NCI-H748 (cell line): ENCODE data around the gene MYL7.
"Not testable (repeated sequence)": the region's sequence is repeated elsewhere in the genome, so short reads cannot be mapped to it uniquely, and the experiment has no call there.

ENCODE experiments used
- DNase-seq: peaks from one replicate; lab custom pipeline; 2025; ENCODE audit not compliant: unreplicated experiment; lab: John Stamatoyannopoulos, UW

The MYL7 gene

DNA sequence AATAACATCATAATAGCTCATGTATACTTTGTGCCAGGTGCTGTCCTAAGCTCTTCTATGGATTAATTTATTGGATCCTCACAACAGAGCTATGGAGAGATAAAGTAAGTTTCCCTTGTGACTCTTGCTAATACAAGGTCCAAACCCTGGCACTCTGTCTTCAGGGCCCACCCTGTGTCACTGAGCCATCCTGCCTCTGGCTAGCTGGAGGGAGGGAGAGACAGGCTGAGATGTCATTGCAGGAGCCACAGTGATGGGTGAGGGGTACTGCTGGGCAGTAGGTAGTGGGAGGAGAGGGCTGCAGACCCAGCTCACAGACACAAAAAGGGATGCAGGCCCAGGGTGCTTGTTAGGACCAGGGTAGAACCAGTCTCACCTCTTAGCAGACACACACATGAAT lies 31.2 kb upstream of the MYL7 start:
- DNase-seq: no peak

DNA sequence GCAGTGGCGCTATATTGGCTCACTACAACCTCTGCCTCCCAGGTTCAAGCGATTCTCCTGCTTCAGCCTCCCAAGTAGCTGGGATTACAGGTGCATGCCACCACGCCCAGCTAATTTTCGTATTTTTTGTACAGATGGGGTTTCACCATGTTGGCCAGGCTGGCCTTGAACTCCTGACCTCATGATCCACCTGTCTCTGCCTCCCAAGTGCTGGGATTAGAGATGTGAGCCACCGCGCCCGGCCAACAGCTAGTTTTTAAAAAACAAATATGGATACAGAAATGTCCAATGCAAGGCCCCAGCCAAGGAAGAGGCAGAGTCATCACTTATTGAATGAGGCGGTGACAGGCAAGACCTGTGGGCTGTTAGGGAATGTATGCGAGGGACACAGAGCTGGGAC lies 30.8 kb upstream of the MYL7 start:
- not testable (repeated sequence) for DNase-seq

DNA sequence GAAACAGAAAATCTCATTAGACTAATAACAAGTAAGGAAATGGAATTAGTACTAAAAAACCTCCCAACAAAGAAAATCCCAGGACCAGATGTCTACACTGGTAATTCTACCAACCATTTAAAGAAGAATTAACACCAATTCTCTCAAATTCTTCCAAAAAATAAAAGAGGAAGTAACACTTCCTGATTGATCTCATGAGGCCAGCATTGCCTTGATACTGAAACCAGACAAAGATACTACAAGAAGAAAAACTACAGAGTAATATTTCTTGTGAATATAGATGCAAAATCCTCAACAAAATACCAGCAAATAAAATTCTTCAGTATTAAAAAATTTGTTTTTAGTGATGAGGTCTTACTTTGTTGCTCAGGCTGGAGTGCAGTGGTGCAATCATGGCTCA lies 26.8 kb upstream of the MYL7 start:
- DNase-seq: no peak

DNA sequence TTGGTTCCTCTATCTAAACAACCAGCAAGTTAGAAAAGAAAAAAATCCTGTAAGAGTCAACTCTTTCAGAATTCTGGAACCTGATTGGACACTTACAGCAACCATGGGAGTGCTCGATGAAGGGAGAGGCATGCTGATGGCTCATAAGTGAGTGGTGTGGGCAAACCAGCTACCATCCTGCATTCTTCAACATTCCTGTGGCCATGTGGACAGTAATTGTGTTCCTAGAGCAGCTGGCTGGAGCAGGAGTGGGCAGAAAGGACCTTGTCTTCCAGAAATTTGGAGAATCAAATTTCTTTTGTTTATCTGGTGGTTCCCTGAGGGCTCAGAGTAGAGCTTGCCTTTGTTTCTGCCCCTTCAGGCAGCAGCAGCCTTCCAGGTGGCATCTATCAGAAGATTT lies 22.5 kb upstream of the MYL7 start:
- no peak for DNase-seq

DNA sequence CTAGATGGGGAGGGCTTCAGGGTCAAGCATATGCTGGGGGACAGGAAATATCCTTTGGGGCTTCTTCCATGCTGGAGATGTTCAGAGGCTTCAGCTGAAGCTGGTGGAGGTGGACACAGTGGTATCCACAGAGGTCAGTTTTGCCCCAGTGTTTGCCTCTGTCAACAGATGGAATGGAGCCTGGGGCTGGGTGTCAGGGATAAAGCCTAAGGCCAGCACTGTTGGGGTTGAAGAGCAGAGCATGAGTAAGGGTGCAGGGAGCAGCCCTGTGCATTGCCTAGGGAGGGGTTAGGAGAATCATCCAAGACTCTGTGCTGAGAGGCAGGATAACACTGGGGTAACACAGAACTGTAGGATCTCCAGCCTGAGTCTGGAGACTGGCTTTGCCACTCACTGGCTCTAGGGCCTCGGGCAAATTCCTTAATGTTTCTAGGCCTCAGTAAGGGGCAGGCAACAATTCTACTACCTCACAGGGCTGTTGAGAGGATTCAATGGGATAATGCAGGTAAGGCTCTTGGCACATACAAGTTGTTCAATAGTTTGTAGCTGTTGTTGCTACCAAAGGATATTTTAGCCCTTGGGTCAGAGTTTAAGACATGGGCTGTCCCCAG lies 21.8 kb upstream of the MYL7 start:
- no peak for DNase-seq

DNA sequence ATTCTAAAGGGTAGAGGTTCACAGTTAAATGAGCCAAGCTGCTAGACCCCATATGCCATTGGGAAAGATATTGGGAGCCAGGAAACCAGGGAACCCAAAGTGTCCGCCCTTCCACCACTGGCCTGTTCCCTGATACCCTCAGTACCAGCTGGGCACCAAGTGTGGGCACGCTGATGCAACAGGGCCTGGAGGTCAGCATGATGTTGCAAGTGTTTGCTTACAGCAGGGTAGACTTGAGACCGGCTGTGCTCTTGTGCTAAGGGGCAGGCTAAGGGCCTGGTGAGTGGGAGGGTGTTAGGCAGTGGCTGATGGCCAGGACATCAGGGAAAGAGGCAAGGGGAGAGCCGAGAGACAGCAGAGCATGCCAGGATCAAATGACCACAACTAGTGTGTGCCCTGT lies 21.0 kb upstream of the MYL7 start:
- DNase-seq: no peak

DNA sequence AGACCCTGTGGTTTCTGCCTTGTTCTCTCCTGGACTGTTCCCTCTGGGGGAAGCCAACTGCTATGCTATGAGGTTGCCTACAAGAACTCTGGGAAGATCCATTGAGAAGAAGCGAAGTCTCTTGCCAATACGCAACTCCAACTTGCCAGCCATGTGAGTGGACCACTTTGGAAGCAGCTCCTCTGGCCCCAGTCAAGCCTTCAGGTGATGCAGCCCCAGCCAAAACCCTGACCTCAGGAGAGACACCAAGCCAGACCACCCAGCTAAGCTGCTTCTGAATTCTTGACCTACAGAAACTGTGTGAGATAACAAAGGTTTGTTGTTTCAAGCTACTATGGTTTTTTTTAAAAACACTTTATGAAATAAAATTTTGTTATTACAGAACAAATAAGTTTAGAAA lies 20.2 kb upstream of the MYL7 start:
- no peak for DNase-seq

DNA sequence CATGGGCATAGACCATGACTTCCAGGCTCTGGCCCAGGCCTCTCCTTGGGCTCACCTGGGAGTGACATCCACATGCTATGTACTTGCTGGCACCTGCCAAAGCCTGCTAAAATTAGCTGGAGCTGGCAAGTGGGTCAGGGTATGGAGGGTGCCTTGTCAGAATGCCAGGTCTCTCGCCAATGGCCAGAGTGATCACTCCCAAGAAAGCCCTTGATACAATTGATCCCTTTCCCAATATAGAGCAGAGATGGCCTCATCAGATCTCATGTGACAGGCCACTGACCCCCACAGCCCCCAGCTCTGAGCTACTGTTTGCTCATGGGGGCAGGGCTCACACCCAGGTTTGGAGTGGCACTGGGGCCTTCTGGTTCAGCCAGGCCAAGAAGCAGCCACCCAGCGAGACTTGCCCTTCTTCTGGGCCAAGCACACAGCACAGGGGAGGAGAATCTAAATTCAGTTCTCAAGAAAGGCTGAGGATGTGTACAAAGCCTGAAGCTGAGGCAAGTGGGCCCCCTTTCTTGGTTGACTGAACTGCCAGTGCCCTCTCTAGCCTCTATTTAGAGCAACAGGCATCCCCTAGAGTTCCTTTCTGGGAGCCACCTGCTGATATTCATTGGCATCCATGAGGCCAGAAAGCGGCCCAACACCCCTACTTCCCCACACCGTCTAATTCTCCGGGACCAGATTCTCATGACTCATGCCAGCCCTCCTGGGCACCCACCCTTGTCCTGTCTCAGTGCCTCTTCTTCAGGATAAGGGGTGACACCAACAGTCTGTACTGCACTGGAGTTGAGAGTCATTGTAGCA lies 18.9 kb upstream of the MYL7 start:
- no peak for DNase-seq

DNA sequence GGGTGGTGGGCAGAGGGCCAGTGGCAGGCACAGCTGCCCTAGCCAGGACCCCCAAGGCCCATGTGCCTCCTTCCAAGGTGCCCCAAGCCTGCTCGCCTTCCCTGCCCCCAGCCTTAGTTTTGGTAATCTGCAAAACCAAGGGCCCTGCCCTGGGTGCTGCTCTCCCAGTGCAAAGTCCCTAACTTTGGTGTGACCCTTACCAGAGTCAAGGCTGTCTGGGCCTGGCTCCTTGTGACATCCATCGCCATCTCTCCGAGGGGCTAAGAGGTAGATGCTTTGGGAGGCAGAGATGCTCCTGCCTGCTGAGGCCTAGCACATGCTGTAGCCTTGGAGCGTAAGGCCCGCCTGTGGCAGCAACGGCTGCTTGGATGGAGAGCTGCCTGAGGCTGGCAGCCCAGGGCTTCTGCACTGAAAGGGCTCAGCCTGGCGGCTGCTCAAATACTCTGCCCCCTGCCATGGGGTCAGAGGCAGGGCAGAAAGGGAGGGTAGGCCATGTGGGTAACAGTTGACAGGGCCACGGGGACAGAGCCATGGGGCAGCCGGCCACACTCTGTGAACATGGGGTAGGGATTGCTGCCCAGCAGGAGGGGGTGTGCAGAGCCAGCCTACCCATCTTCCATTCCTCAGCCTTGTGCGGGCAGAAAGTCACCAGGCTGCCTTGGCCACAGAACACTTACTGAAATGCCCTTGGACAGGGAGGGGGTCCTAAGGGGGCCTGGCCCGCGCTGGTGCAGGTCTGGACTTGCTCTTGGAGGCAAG lies 17.9 kb upstream of the MYL7 start:
- no peak for DNase-seq

DNA sequence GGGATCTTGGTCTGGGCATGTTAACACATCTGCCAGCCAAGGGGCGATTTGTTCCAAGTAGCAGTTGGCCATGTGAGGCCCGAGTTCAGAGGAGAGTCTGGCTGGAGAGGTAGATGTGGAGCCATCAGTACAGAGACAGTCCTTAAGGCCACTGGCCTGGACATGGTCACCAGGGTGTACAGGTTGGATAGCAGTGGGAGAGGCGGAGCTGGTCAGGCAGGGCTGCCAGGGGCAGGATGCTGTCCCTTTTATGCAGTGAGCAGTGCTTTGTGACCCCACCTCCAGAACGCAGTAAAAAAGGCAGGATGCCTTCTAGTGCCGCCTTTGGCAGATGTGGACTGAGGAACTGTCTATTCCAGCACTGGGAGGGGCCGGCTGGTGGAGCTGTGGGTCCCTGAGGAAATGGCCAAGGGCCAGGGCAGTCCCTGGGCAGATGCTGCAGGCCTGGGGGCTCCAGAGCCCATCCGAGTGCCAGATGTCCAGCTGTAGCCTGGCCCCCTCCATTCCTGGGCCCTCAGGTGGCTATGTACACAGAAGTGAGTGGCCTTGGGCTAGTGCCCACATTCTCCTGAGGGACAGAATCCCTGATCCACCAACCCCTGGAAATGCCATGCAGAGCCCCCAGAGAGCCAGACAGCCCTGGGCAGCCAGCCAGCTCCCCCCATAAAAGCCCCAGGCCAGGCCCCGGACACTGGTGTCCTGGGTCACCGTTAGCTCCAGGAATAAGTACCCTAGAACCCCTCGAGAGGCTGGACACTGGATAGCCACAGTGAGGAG lies 17.2 kb upstream of the MYL7 start:
- no peak for DNase-seq

DNA sequence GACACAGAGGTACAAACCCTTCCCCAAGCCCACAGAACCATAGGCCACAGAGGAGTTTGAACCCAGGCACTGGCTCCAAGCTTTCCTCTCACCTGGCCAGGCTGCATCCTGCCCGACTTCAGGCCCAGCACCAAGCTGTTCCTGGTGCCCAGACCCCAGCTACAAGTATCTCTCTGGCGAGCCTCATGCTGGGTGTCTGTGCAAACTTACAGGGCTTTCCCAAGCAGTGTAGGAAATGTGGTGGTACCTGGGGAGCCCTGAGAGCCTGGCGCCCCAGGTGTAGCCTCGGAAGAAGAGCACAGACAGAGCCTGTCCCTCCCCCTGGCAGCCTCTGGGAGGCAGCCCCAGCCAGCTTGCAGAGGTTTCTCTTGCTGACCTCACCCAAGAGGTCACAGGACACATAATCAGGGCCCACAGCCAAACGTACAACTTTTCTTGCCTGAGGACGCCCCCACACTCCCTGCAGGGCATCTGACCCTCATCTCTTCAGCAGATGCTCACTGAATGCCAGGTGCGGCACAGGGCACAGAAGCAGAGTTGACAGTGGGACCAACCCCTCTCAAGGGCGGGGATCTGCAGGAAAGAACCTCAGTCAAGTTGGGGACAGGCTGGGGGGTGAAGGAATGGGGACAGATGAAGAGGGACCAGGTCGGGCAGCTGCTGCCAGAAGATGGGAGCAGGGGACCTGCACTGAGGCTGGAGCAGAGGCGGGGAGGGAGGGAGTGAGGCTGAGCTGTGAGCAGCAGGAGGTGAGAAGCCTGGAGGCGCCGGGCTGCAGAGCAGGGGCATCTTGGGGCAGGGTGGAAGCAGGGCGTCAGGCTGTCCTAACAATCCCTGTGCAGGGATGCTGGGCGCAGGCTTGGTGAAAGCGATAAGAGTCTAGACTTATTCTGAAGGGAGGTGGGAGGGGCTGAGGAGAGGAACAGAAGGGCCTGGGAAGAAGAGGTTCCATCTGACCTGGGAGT lies 16.3 kb upstream of the MYL7 start:
- no peak for DNase-seq

DNA sequence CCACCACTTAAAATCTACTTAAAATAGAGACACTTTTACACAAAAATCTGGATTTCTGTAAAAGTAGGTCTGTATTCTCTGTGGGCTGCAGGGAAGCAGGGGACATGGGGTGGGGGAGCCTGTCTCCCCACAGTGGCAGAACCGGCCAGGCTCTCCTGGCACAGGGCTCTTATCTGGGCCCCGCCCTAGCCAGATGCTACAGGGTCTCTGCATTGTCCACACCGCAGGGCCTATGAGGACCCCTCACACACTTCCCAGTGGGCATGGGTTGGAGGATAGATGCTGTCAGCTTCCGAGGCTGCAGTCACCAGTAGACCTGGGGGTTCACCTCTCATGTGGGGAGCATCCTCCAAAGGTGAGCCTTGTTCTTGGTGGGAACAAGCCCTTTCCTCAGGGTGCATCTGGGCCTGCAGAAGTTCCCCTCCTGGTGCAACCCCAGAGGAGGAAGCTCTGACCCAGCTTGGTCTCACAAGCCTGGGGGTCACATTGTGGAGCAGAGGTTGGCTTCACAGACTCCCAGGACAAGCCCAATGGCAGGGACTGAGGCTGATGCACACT lies 15.4 kb upstream of the MYL7 start:
- no peak for DNase-seq

DNA sequence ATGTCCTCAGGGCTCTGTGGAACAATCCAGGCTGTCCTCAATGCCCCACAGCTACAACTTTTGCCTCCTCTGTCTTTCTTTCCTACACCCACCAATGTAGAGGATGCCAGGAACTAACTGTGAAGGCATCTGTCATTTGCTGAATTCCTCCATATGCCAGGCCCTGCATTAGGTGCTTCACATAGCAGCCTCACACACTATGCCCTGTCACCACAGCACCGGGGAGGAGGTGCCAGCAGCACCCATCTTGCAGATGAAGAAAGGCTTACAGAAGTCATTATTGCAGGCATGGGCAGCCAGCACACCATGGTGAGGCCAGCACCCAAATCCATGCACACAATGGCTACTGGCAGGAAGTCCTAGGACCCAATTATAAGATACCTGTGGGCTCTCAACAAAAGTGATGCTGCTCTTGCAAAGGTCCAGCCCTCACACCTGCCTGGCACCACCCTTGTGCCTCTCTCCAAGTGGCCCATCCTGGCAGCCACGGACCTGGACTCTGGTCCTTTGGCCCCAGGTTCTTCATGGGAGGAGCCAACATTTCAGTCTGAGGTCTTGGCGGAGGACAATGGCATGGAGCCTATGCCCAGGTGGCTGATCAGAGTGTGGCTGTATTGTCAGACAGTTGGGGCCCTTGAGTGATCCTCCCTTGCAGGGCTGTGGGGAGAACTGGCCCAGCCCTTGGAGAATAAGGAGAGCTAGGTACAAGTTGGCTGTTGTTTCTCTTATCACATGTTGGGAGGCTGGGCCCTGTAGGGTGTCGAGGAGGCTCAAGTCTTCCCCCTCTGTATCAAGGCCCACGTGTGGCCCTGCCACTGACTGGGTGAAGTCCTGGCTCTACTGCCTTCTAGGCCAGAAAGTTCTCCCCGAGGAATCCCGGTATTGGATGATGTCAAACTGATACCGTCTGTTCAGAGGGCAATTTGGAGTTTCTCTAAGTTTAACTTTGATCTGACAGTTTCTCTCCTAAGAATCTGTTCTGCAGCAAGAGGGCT lies 14.4 kb upstream of the MYL7 start:
- DNase-seq: no peak

DNA sequence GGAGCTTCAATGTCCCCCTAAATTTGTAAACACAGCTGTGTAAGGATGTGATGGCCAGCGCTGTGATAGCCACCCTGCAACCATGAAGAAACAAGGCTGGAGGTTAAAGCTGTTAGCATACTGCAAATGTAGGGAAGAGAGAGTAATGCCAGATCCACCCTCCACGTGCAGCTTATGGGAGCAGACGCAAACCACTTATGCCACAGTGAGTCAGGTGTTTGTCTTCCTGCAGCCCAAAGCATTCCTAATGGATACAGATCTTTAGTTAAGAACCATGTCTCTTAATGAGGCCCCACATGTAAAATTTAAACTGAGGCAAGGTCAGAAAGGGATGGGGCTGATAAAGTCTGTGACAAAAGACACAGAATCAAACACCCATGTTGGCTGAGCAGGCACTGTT lies 13.6 kb upstream of the MYL7 start:
- DNase-seq: no peak

DNA sequence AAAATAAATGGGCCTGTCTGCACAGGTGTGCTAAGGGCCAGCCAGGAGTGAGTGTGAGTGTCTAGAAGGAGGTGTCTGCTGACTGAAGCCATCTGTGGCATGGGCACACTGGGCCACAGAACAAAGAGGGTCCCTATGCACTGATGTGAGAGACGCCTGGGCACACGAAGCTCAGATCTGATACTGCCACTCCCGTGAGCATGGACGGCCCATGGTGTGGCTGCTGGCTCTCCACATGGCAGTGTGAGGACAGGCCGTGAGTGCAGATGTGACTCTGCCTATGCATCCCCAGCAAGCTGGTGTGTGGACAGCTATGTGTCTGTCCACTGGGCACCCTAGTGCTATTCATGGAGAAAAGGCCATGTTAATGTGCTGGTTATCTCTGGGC lies 12.8 kb upstream of the MYL7 start:
- no peak for DNase-seq

DNA sequence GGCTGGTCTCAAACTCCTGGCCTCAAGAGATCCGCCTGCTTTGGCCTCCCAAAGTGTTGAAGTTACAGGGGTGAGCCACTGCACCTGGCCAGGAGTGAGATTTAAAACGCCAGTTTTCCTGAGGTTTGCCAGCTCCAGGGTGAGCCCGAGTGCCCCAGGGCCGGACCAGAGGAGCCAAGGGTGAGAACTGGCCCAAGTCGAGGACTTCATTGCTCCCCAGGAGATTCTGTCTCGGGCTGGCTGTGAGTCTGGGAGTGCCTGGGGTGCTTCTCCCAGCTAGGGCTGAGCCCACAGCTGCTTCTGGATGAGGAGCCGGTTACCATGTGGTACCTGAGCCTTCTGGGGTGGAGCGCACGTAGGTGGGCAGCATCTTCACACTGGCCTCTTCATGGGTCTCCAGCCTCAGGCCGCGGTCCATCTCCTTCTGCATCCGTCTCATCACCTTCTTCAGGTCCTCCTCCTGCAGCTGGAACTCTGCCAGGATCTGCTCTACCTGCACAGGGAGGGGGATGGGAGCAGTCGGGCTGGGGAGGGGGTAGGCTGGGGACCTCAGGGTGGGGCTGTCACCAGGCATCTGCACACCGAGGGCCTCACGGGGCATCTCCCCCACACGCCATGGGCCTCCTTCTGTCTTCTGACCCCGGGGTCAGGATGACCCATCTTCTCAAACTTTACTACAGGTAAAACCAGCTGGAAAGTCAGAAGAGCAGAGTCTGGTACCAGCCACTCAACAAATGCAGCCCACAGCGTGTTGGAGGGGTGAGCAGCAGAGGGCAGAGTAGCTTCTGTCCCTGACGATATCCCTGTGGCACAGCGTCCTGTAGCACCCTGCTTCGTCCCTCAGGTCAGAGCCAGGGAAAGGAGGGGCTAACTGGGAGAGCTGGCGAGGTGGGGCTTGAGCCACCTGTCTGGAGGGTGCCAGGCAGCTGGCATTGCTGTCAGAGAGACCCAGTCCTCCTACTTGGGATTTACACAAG lies 12.1 kb upstream of the MYL7 start:
- no peak for DNase-seq

DNA sequence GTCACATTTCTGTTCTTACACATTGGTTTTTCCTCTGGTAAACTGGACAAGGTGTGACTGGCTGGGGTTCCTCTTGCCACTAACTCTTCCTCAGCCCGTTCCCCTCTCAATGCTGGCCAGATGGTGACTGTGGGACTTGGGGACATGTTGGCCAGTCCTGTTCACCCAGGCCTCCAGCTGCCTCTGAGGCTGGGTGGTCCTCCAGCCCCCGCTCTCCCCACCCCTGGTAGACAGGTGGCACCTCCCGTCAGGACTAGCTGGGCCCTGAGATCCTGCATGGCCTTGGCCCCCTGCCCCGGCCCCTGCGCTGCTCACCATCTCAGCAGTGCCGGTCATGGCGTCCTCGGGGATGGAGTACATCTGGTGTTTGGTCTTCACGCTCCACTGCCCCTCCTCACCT lies 10.8 kb upstream of the MYL7 start:
- no peak for DNase-seq
